Activated CD4-positive, alpha-beta T cell treated with anti-CD3 and anti-CD28 coated beads for 36 hours (primary cell): ENCODE results near the gene ECHDC3. TPM values are rescaled to one million over a fixed set of nuclear protein-coding genes. Genes with fewer than 3 reads are reported as not detected.
"Not testable (repeated sequence)": the region's sequence is repeated elsewhere in the genome, so short reads cannot be mapped to it uniquely, and the experiment has no call there.

Experiments
- ATAC-seq: fragments of 200-7000 bp; cut with Tn5 transposase; one replicate; pipeline ENCODE4 v1.10.0; 2021; ENCODE audit warnings: mild to moderate bottlenecking, moderate library complexity
- CTCF ChIA-PET: fragments of 350-600 bp; sonication (Branson Sonifier 250); formaldehyde crosslinking; loops from one replicate; lab custom pipeline; 2021; ENCODE audit warnings: antibody characterized with exemption; lab: Charles Lee
- POLR2A ChIA-PET: fragments of 350-600 bp; sonication (Branson Sonifier 250); formaldehyde crosslinking; loops from one replicate; lab custom pipeline; 2021; ENCODE audit warnings: antibody characterized with exemption, inconsistent platforms; lab: Charles Lee
- DNase-seq: peaks from one replicate; pipeline ENCODE4 v3.0.0-alpha.2; 2020
- H3K27ac Mint-ChIP-seq: one replicate; pipeline ENCODE4 v1.8.0; 2021; ENCODE audit warnings: mixed read lengths
- H3K27me3 Mint-ChIP-seq: one replicate; pipeline ENCODE4 v1.8.0; 2021; ENCODE audit warnings: mixed read lengths
- H3K36me3 Mint-ChIP-seq: one replicate; pipeline ENCODE4 v1.8.0; 2021; ENCODE audit warnings: low read depth, mixed read lengths
- H3K4me1 Mint-ChIP-seq: one replicate; pipeline ENCODE4 v1.8.0; 2021; ENCODE audit warnings: mixed read lengths
- H3K4me3 Mint-ChIP-seq: one replicate; pipeline ENCODE4 v1.8.0; 2021; ENCODE audit warnings: mild to moderate bottlenecking, moderate library complexity, mixed read lengths
- H3K9me3 Mint-ChIP-seq: one replicate; pipeline ENCODE4 v1.8.0; 2021; ENCODE audit warnings: low read depth, mixed read lengths
- intact Hi-C, 2 experiments: fragments of 100-400 bp; cut with DNase I in 1 of 2; cut with micrococcal nuclease in 1 of 2; formaldehyde crosslinking; loops; one replicate each; pipeline versions ENCODE4 v1.14.2 to v1.15.1; 2022 to 2024; cut with DNase I, micrococcal nuclease
- total RNA-seq, 2 experiments: library from RNA; stranded (reverse); gene quantifications; one replicate each; pipeline ENCODE4 v1.2.3, GENCODE V29; 2021

Gene ECHDC3
- total RNA-seq, 2 experiments from 2014 or later: 3.5 to 3.8 TPM

DNA sequence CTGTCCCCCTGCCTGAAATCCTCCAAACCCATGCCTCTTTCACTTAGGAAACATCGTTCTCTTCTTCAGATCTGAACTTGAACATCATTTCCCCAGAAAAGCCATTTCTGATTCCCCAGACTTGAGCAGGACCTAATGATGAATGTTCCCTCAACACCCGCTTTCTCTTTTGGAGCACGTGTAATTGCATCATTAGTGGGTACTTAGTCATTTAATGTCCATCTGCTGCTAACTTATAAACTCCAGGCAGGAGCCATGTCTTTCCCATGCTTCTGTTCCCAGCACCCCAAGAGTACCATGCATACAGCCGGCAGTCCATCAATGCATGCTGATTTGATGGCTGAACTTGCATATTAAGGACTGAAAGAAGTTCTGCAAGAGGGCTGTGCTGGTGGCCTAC is 36.5 kb upstream of the ECHDC3 start:
- H3K4me3 Mint-ChIP-seq: no peak overlapping the region
- peaks cover 35% of the 10 kb centered on the region for H3K27me3 Mint-ChIP-seq
- no peak overlapping the region for H3K27ac Mint-ChIP-seq
- H3K4me1 Mint-ChIP-seq: peaks cover 5% of the 10 kb centered on the region
- no peak for DNase-seq
- CTCF ChIA-PET: no interaction called here
- no peaks in the 10 kb centered on the region for H3K9me3 Mint-ChIP-seq
- no peak for ATAC-seq
- no peaks in the 10 kb centered on the region for H3K36me3 Mint-ChIP-seq
- POLR2A ChIA-PET: no interaction called here
- intact Hi-C loops: no loop called here

DNA sequence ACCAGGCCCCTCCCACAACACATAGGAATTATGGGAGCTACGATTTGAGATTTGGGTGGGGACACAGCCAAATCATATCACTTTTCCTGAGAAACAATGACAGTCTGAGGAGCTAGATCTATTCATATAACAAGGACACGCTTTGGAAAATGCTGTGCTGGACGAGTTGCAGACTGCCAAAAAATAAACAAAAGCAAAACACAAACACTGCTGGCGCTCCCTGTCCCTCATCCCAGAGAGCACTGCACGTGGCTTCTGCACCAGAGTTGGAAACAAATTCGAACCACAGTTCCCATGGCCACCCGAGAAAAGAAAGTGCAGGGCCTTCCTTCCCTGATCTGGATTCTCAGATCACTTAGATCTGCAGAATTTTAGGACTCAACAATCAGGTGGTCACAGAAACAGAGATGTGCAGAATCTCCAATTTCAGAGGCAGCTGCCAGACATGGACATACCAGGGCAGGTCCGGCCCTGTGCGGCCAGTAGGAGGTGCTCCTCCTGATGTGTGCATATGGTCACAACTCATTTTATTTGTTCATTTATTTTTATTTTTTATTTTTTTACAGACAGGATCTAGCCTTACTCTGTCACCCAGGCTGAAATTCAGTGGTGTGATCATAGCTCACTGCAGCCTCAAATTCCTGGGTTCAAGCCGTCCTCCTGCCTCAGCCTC is 35.2 kb upstream of the ECHDC3 start:
- Mint-ChIP-seq H3K36me3 (no peaks in the 10 kb centered on the region), H3K9me3 (no peaks in the 10 kb centered on the region), H3K27me3 (peaks cover 37% of the 10 kb centered on the region), H3K4me3 (no peak overlapping the region), H3K4me1 (peaks cover 9% of the 10 kb centered on the region), H3K27ac (no peak overlapping the region)
- ChIA-PET POLR2A (no interaction called here), CTCF (no interaction called here)
- DNase-seq (no peak), ATAC-seq (no peak)
- intact Hi-C loops: no loop called here

DNA sequence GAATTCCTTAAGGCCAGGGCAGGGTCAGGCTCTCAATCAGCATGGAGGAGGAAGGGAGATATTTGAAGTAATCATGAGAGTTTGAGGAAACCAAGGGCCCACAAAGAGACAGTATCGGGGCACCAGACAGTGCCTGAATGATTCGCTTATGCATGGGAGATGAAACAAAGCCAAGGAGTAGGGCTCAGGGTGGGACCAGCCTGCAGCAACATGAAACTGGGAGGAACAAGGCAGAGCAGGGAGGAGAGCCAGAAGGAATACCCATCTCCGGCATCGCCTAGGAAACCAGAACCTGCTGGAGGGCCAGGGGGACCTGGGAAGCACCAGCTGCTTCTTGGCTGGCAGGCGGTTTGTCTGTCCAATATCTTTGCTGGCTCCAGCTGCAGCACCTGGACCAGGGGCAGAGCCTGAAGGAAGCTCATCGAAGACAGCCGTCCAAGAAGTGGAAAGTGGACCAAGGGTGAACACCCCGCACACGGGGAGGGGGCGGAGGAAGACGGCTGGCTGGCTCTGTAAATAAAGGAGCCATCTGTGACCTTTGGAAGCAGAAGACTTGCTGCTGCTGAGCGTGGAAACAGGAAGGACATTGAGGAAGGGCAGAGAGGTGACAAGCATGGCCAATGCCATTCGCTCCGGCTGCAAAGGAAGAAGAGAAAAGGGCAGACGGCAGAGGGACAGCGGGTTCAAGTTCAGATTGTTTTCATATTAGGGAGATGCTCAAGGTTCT is 34.4 kb upstream of the ECHDC3 start:
- Mint-ChIP-seq H3K9me3 (no peaks in the 10 kb centered on the region), H3K27ac (no peak overlapping the region), H3K4me3 (no peak overlapping the region), H3K27me3 (peaks cover 38% of the 10 kb centered on the region), H3K4me1 (peaks cover 14% of the 10 kb centered on the region), H3K36me3 (no peaks in the 10 kb centered on the region)
- ChIA-PET POLR2A (no interaction called here), CTCF (interaction anchor here (1.2 kb wide), 1 partner anchor 193 kb away, joined by 3 read pairs; no protein-coding TSS in a partner anchor)
- DNase-seq: no peak
- intact Hi-C loops: no loop called here
- no peak for ATAC-seq

GRCh38 chr10:11708801-11709200 is 33.4 kb upstream of the ECHDC3 start:
- CTCF ChIA-PET: interaction anchor here (1.2 to 1.9 kb wide), 3 partner anchors 23 to 194 kb away, joined by 3 to 9 read pairs (median 6); no protein-coding TSS in a partner anchor
- ATAC-seq, H3K36me3 Mint-ChIP-seq, H3K9me3 Mint-ChIP-seq, DNase-seq, H3K27ac Mint-ChIP-seq, POLR2A ChIA-PET, H3K4me3 Mint-ChIP-seq, intact Hi-C loops: not testable (repeated sequence)
- H3K4me1 Mint-ChIP-seq: peaks cover 19% of the 10 kb centered on the region
- H3K27me3 Mint-ChIP-seq: peaks cover 46% of the 10 kb centered on the region

GRCh38 chr10:11712744-11713143 is 29.4 kb upstream of the ECHDC3 start:
- ChIA-PET CTCF (no interaction called here), POLR2A (no interaction called here)
- H3K27me3 Mint-ChIP-seq: peaks cover 53% of the 10 kb centered on the region
- no peaks in the 10 kb centered on the region for H3K36me3 Mint-ChIP-seq
- no peak overlapping the region for H3K27ac Mint-ChIP-seq
- no peak overlapping the region for H3K4me3 Mint-ChIP-seq
- no peak for ATAC-seq
- H3K4me1 Mint-ChIP-seq: peaks cover 25% of the 10 kb centered on the region
- no peak for DNase-seq
- intact Hi-C loops: loop anchor here in 1 of 2 experiments (5.0 kb wide), 1 partner anchor 80 kb away; no protein-coding TSS in a partner anchor
- H3K9me3 Mint-ChIP-seq: no peaks in the 10 kb centered on the region

- ChIA-PET CTCF (no interaction called here), POLR2A (no interaction called here)
- no peak overlapping the region for H3K4me3 Mint-ChIP-seq
- no peaks in the 10 kb centered on the region for H3K36me3 Mint-ChIP-seq
- H3K9me3 Mint-ChIP-seq: no peaks in the 10 kb centered on the region
- DNase-seq (no peak), ATAC-seq (no peak)
- intact Hi-C loops: loop anchor here in 1 of 2 experiments (5.0 kb wide), 1 partner anchor 81 kb away; no protein-coding TSS in a partner anchor
- no peak overlapping the region for H3K27ac Mint-ChIP-seq
- H3K4me1 Mint-ChIP-seq: peaks cover 28% of the 10 kb centered on the region
- H3K27me3 Mint-ChIP-seq: peaks cover 51% of the 10 kb centered on the region
These were observed 28.9 kb upstream of the ECHDC3 start for GRCh38 chr10:11713186-11713743.

DNA sequence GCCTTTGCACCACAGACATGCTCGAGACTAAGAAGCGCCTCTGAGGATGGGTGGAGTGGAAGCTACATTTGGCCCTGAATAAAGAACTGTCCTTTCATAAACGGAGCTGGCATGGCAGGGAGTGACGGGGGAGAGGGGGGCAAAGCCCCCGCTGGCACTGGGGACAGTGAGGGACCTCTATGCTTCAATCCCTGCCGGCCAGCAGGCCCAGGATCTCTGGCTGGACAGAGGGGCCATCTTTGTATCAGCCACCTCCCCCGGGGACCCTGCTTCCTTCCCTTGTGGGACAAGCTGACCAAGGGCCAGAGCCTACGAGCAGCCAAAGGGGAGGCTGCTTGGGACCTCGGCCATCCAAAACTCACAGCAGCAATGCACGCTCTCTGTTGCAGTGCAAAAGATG is 28.2 kb upstream of the ECHDC3 start:
- ChIA-PET CTCF (interaction anchor here (0.7 to 1.6 kb wide), 3 partner anchors 38 to 199 kb away, joined by 3 to 5 read pairs (median 3); no protein-coding TSS in a partner anchor), POLR2A (interaction anchor here (0.7 to 0.8 kb wide), 2 partner anchors 15 to 27 kb away, joined by 3 read pairs; no protein-coding TSS in a partner anchor)
- no peaks in the 10 kb centered on the region for H3K9me3 Mint-ChIP-seq
- no peak for DNase-seq
- no peak for ATAC-seq
- no peak overlapping the region for H3K27ac Mint-ChIP-seq
- H3K27me3 Mint-ChIP-seq: peaks cover 52% of the 10 kb centered on the region
- intact Hi-C loops: loop anchor here in 1 of 2 experiments (5.0 kb wide), 1 partner anchor 82 kb away; no protein-coding TSS in a partner anchor
- H3K36me3 Mint-ChIP-seq: no peaks in the 10 kb centered on the region
- H3K4me3 Mint-ChIP-seq: no peak overlapping the region
- H3K4me1 Mint-ChIP-seq: peaks cover 28% of the 10 kb centered on the region

GRCh38 chr10:11714750-11715365 is 27.3 kb upstream of the ECHDC3 start:
- ATAC-seq (no peak), DNase-seq (no peak)
- Mint-ChIP-seq H3K4me3 (no peak overlapping the region), H3K27ac (no peak overlapping the region), H3K36me3 (no peaks in the 10 kb centered on the region), H3K4me1 (peaks cover 28% of the 10 kb centered on the region), H3K27me3 (peaks cover 47% of the 10 kb centered on the region), H3K9me3 (no peaks in the 10 kb centered on the region)
- POLR2A ChIA-PET: interaction anchor here (0.8 kb wide), 1 partner anchor 15 kb away, joined by 3 read pairs; no protein-coding TSS in a partner anchor
- intact Hi-C loops: loop anchor here in 1 of 2 experiments (5.0 kb wide), 1 partner anchor 83 kb away; no protein-coding TSS in a partner anchor
- CTCF ChIA-PET: interaction anchor here (0.7 to 1.6 kb wide), 4 partner anchors 12 to 200 kb away, joined by 3 to 5 read pairs (median 4); no protein-coding TSS in a partner anchor

DNA sequence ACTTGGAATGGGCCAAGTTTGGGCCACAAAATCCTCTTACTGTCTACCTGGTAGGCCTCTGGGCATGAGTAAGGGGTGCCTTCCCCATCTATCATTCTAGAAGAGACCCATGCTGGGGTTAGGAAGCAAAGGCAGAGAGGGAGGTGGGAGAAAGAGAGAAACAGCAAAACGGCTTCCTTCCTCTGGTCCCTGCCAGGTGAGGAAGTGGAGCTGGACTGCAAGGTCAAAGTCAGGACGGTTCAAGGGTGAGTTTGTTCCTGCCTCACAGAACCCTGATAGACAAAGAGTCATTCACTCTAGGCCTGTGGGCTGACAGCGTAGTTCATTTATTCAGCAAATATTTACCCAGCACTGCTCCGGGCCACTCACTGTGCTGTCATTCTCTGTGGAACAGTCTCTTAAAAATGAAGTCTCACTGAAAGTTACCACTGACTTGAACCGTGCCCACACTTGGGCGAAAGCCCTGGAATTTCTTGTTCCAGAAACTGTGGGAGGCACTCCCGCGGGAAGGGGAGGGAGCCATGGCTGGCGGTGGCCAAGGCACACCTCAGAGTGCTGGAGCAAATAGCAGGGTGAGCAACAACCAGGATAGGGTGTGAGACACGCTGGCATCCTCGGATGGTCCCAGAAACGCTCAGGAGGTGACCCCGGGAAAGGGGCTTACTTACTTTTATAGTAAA is 26.2 kb upstream of the ECHDC3 start:
- peaks cover 52% of the 10 kb centered on the region for H3K27me3 Mint-ChIP-seq

GRCh38 chr10:11716686-11717085 is 25.5 kb upstream of the ECHDC3 start:
- H3K27me3 Mint-ChIP-seq: peaks cover 52% of the 10 kb centered on the region
- ChIA-PET CTCF (interaction anchor here (0.6 kb wide), 1 partner anchor 11 kb away, joined by 3 read pairs; no protein-coding TSS in a partner anchor), POLR2A (no interaction called here)
- no peaks in the 10 kb centered on the region for H3K9me3 Mint-ChIP-seq
- DNase-seq: no peak
- intact Hi-C loops: no loop called here
- no peaks in the 10 kb centered on the region for H3K36me3 Mint-ChIP-seq
- no peak overlapping the region for H3K27ac Mint-ChIP-seq
- H3K4me1 Mint-ChIP-seq: peaks cover 26% of the 10 kb centered on the region
- ATAC-seq: no peak
- no peak overlapping the region for H3K4me3 Mint-ChIP-seq

More for the DNA sequence above, 26.2 kb upstream of the ECHDC3 start:
- H3K4me3 Mint-ChIP-seq: no peak overlapping the region
- H3K27ac Mint-ChIP-seq: no peak overlapping the region
- H3K36me3 Mint-ChIP-seq: no peaks in the 10 kb centered on the region
- peaks cover 27% of the 10 kb centered on the region for H3K4me1 Mint-ChIP-seq
- ATAC-seq (no peak), DNase-seq (no peak)
- ChIA-PET CTCF (interaction anchor here (0.7 kb wide), 1 partner anchor 142 kb away, joined by 5 read pairs; no protein-coding TSS in a partner anchor), POLR2A (no interaction called here)
- intact Hi-C loops: no loop called here
- no peaks in the 10 kb centered on the region for H3K9me3 Mint-ChIP-seq
